Calu3 (cell line): ENCODE results near the gene CALR3. TPM values are rescaled to one million over a fixed set of nuclear protein-coding genes. Genes with fewer than 3 reads are reported as not detected.

Experiments used
- BruUV-seq: library from RNA; stranded (reverse); fragments of 400-500 nt; replicated peaks from 2 replicates; lab custom pipeline; 2021; lab: Mats Ljungman, UMichigan
- CTCF ChIA-PET: fragments of 300-600 bp; sonication (Branson Sonifier 250); formaldehyde crosslinking; loops from one replicate; lab custom pipeline; 2022; ENCODE audit warnings: antibody characterized with exemption; lab: Charles Lee
- DNase-seq: peaks from one replicate; pipeline ENCODE4 v3.0.0; 2022
- H3K27ac Mint-ChIP-seq: one replicate; pipeline ENCODE4 v1.8.0; 2022; ENCODE audit warnings: mixed read lengths; ENCODE audit not compliant: unreplicated experiment
- H3K27me3 Mint-ChIP-seq: one replicate; pipeline ENCODE4 v1.8.0; 2022; ENCODE audit warnings: mixed read lengths; ENCODE audit not compliant: unreplicated experiment
- H3K36me3 Mint-ChIP-seq: one replicate; pipeline ENCODE4 v1.8.0; 2022; ENCODE audit warnings: mild to moderate bottlenecking, moderate library complexity, mixed read lengths; ENCODE audit not compliant: insufficient read depth, unreplicated experiment
- H3K4me1 Mint-ChIP-seq: one replicate; pipeline ENCODE4 v1.8.0; 2022; ENCODE audit warnings: mild to moderate bottlenecking, low read depth, mixed read lengths; ENCODE audit not compliant: unreplicated experiment
- H3K4me3 Mint-ChIP-seq: one replicate; pipeline ENCODE4 v1.8.0; 2022; ENCODE audit warnings: mild to moderate bottlenecking, low read depth, moderate library complexity, mixed read lengths; ENCODE audit not compliant: unreplicated experiment
- H3K9me3 Mint-ChIP-seq: one replicate; pipeline ENCODE4 v1.8.0; 2022; ENCODE audit warnings: low read depth, mixed read lengths; ENCODE audit not compliant: unreplicated experiment
- intact Hi-C: fragments of 100-400 bp; cut with micrococcal nuclease; formaldehyde crosslinking; loops from one replicate; pipeline ENCODE4 v1.10.0; 2022; ENCODE audit not compliant: unreplicated experiment
- total RNA-seq: library from RNA; stranded (reverse); gene quantifications from 2 replicates; pipeline ENCODE4 v1.2.3, GENCODE V29; 2022
- TF ChIP-seq, protein P1 (sequence below): fragments of 200-600 bp; IDR thresholded peaks from one replicate; pipeline ENCODE4 v1.8.0; 2022; ENCODE audit warnings: antibody characterized with exemption; ENCODE audit not compliant: unreplicated experiment

CALR3 gene
- total RNA-seq, 1 experiment from 2014 or later = not detected

DNA sequence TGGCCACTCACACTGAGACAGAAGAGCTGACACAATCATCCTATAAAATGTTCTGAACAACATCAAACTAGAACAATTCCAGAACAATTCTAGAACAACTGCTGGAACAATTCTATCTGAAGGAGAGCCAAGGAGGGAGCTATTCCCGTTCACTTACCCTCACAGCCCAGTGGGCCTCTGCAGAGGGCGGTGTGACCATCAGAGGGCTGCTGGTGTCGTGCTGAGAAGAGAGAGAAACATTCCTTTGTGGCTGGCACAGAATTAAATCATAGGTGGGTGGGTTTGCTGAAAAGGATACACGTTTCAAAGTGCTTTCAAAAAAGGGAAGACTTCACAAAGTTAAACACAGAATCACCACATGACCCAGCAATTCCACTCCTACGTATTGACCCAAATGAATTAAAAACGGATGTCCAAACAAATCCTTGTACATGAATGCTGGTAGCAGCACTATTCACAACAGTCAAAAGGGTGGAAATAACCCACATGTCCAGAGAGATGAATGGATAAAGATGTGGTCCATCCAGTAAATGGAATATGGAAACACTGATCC, 59.1 kb downstream of the CALR3 start:
- CTCF ChIA-PET = interaction anchor here (0.6 kb wide), 1 partner anchor 117 kb away, joined by 3 read pairs; no protein-coding TSS in a partner anchor
- H3K27me3 Mint-ChIP-seq = no peaks in the 10 kb centered on the region
- TF ChIP-seq, protein P1, sequence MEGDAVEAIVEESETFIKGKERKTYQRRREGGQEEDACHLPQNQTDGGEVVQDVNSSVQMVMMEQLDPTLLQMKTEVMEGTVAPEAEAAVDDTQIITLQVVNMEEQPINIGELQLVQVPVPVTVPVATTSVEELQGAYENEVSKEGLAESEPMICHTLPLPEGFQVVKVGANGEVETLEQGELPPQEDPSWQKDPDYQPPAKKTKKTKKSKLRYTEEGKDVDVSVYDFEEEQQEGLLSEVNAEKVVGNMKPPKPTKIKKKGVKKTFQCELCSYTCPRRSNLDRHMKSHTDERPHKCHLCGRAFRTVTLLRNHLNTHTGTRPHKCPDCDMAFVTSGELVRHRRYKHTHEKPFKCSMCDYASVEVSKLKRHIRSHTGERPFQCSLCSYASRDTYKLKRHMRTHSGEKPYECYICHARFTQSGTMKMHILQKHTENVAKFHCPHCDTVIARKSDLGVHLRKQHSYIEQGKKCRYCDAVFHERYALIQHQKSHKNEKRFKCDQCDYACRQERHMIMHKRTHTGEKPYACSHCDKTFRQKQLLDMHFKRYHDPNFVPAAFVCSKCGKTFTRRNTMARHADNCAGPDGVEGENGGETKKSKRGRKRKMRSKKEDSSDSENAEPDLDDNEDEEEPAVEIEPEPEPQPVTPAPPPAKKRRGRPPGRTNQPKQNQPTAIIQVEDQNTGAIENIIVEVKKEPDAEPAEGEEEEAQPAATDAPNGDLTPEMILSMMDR = no peak
- DNase-seq = no peak
- intact Hi-C loops = no loop called here
- H3K27ac Mint-ChIP-seq = no peak overlapping the region
- H3K9me3 Mint-ChIP-seq = no peaks in the 10 kb centered on the region
- H3K4me3 Mint-ChIP-seq = no peak overlapping the region
- BruUV-seq = no TSS peak
- no peaks in the 10 kb centered on the region for H3K4me1 Mint-ChIP-seq
- H3K36me3 Mint-ChIP-seq = no peaks in the 10 kb centered on the region

DNA sequence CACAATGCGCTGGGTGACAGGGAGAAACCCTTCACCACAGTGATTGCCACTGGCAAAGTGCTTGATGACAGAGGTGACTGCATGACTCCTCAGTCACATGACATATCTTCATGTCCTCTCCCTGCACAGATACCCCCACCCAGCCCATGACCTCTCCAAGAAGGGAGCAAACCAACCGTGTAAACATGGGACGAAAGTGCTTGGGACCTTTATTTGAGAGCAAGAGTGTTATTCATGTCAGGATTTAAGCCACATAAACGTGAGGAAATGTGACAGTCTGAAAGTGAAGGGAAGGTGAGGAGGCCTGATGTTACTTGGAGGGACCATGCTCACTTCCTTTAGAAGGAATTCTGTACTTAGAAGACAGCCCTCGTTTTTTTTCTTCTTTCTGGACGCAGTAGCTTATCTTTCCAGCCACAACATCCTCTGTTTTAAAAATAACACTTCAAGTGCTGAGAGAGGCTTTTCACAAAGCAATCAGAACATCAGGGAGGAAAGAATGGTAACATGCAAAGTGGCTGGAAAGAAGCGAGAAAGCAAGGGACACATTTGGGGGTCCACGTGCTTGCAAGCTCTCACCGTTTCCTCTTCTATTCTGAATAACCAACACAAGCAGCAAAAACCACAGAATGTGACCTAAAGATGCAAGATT, 59.8 kb downstream of the CALR3 start:
- Mint-ChIP-seq H3K9me3 (no peaks in the 10 kb centered on the region), H3K27ac (no peak overlapping the region), H3K4me3 (no peak overlapping the region)

DNA sequence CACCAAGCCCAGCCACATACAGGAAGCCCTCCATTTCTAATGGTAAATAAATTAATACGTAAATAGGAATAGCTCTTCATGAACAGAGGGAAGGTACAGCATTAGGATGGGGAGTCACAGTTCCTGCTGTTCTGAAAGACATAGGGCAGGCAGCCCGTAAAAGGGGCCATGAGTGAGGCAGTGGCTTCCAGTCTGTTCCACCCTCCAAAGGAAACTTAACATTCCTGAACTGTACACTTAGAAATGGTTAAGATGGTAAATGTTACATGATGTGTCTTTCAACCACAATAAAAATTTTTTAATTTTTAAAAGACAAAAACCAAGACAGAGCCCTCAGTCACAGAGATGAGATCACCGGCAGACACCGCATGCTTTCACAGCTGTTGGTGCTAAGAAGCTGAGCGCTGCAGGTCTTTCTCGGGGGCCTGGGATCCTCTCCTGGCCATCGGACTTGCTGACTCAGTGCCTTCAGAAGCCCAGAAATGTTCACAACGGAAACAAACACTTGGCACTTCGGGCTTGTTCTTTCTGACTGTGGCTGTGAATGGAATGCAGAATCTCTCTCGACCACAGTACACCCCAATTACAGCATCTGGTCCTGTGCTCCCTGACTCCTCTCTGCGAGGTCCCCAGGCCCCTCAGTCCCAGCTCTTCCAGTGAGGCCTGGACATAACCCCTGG, 60.6 kb downstream of the CALR3 start:
- Mint-ChIP-seq H3K9me3 (no peaks in the 10 kb centered on the region), H3K4me3 (no peak overlapping the region), H3K36me3 (no peaks in the 10 kb centered on the region), H3K27me3 (no peaks in the 10 kb centered on the region), H3K27ac (no peak overlapping the region), H3K4me1 (no peaks in the 10 kb centered on the region)
- TF ChIP-seq, protein P1 = no peak
- no TSS peak for BruUV-seq
- CTCF ChIA-PET = no interaction called here
- intact Hi-C loops = no loop called here
- no peak for DNase-seq

More for the DNA sequence above, 59.8 kb downstream of the CALR3 start:
- no peaks in the 10 kb centered on the region for H3K4me1 Mint-ChIP-seq
- no peak for DNase-seq
- CTCF ChIA-PET = no interaction called here
- TF ChIP-seq, protein P1 = no peak
- intact Hi-C loops = no loop called here
- H3K27me3 Mint-ChIP-seq = no peaks in the 10 kb centered on the region
- H3K36me3 Mint-ChIP-seq = no peaks in the 10 kb centered on the region
- no TSS peak for BruUV-seq

DNA sequence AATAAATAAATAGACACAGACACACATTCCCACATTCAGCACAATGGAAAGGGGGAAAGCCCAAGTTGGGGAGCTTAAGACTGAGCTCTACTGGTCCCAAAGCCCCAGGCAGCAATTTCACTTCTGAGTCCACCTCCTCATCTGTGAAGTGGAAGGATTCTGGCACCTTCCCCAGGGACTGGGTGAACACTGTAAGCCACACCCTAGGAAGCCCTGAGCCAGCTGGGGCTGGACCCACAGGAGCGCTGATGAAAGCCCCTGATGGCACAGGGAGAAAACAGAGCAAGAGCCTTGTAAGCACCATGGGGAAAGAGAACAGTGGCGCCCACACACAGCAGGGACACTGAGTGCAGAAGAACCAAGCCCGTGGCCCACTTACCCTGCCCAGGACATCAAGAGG, 62.0 kb downstream of the CALR3 start:
- no peak overlapping the region for H3K27ac Mint-ChIP-seq
- no peaks in the 10 kb centered on the region for H3K9me3 Mint-ChIP-seq
- H3K4me3 Mint-ChIP-seq = no peak overlapping the region
- no peaks in the 10 kb centered on the region for H3K36me3 Mint-ChIP-seq
- no peaks in the 10 kb centered on the region for H3K4me1 Mint-ChIP-seq
- BruUV-seq = no TSS peak
- DNase-seq = no peak
- H3K27me3 Mint-ChIP-seq = no peaks in the 10 kb centered on the region
- CTCF ChIA-PET = interaction anchor here (0.6 kb wide), 1 partner anchor 39 kb away, joined by 5 read pairs; no protein-coding TSS in a partner anchor
- TF ChIP-seq, protein P1 = no peak
- intact Hi-C loops = no loop called here
